OCI-LY3 (cell line): ENCODE results near the gene KAT6B.

ENCODE experiments used
- CTCF ChIP-seq: fragments of 200-600, 300-600 bp; sonication (generic); IDR thresholded peaks from 2 replicates; pipeline ENCODE4 v1.5.1; 2014; ENCODE audit warnings: antibody characterized with exemption, low read length, low read depth
- EZH2phosphoT487 ChIP-seq: fragments of 200-600 bp; shearing (Covaris generic); IDR thresholded peaks from 2 replicates; pipeline ENCODE4 v1.6.1; 2018; ENCODE audit warnings: antibody characterized with exemption, mixed run types, low read depth

- TF ChIP-seq CTCF (no peak), EZH2phosphoT487 (no peak)
These were observed 111.0 kb downstream of the KAT6B start for GRCh38 chr10:74937266-74937856.
